Measurements from ENCODE around the gene RAB31.

- no peak for TF ChIP-seq GABPB1 (CRISPR knock-in tag; IDR thresholded peaks at IDR 0.05)
- TF ChIP-seq IRF2 (CRISPR knock-in tag; IDR thresholded peaks at IDR 0.05; ENCODE audit: borderline replicate concordance, low read depth): no peak
- TF ChIP-seq ZNF263 (CRISPR knock-in tag; IDR thresholded peaks at IDR 0.05; ENCODE audit: low read depth): no peak
- TF ChIP-seq ZNF317 (CRISPR knock-in tag; IDR thresholded peaks at IDR 0.05; ENCODE audit: borderline replicate concordance, low read depth): no peak
- no peak for TF ChIP-seq CTCF (IDR thresholded peaks at IDR 0.05)
- TF ChIP-seq ZSCAN18 (CRISPR knock-in tag; IDR thresholded peaks at IDR 0.05): no peak
- no peak for TF ChIP-seq JUN (CRISPR knock-in tag; IDR thresholded peaks at IDR 0.05)
These were observed 3.6 kb upstream of the RAB31 start for GRCh38 chr18:9704233-9705118.

Data from WTC11 (cell line).